Measurements from ENCODE around the gene ASIC3. TPM values are rescaled to one million over a fixed set of nuclear protein-coding genes. Genes with fewer than 3 reads are reported as not detected.

ASIC3 gene
- total and polyA plus RNA-seq, 2 of the 4 experiments (the other 2 are of a cell fraction): 0.74 TPM; not detected in 1

DNA sequence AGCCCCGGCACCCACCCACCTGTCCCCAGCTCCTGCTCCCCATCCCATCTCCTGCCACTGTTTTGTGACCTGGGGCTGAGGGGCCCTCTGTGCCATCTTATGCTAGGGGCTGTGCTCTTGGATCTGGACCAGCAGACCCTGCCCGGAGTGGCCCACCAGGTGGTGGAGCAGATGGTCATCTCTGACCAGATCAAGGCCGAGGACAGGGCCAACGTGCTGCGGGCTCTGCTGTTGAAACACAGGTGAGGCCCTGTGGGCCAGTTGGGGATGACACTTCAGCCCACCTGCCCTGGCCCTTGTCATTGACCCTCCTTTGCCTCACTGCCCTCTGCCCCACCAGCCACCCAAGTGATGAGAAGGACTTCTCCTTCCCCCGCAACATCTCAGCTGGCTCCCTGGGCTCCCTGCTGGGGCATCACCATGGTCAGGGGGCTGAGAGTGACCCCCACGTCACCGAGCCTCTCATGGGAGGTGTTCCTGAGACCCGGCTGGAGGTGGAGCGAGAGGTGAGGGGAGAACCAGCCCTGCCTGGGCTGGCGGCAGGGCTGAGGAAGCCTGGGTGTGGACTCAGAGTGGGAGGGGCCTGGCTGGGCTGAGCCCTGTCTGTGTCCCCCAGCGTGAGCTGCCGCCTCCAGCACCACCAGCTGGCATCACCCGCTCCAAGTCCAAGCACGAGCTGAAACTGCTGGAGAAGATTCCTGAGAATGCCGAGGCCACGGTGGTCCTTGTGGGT lies 21.7 kb downstream of the ASIC3 start:
- CTCF ChIA-PET: no interaction called here
- H2BK120ac ChIP-seq (ENCODE audit: low read depth, low read length): no peak overlapping the region

More for the DNA sequence above, 21.7 kb downstream of the ASIC3 start:
- no peak overlapping the region for H2BK5ac ChIP-seq (ENCODE audit: low read depth, low read length, poor library complexity, severe bottlenecking)
- BruUV-seq (replicated peaks): no TSS peak
- peaks cover 86% of the 10 kb centered on the region for H3K36me3 ChIP-seq (ENCODE audit: control insufficient read depth, insufficient read depth, low read length)
- no peak overlapping the region for H3K56ac ChIP-seq (ENCODE audit: extremely low read depth, insufficient read depth, low read length)
- H2AK9ac ChIP-seq (replicated peaks; ENCODE audit: low read depth, low read length, poor library complexity): peak overlapping the region; percentile 28
- intact Hi-C loops (cut with micrococcal nuclease) (no loop called here), in situ Hi-C loops (cut with MboI; ENCODE audit: low sequenced_read_pairs) (no loop called here), dilution Hi-C loops (cut with HindIII; ENCODE audit: low sequenced_read_pairs, unreplicated experiment) (no loop called here)
- no peak overlapping the region for H4K91ac ChIP-seq (ENCODE audit: insufficient read depth, low read depth, low read length)
- H2BK15ac ChIP-seq (ENCODE audit: low read depth, low read length): no peak overlapping the region
- no peak overlapping the region for H2AK5ac ChIP-seq (ENCODE audit: low read depth, low read length)
- no peak overlapping the region for H3K4ac ChIP-seq (ENCODE audit: low read depth, low read length)
- H3K4me1 ChIP-seq (ENCODE audit: control insufficient read depth, insufficient read depth, low read length): peaks cover 6% of the 10 kb centered on the region; the same call in 1 of the 2 replicates
- no peak overlapping the region for H3K23ac ChIP-seq (ENCODE audit: low read depth, low read length)
- H4K8ac ChIP-seq (ENCODE audit: low read depth in 2 of 2, low read length in 2 of 2): no peak overlapping the region
- no peak overlapping the region for H3K9ac ChIP-seq (ENCODE audit: low read depth, low read length)
- TF ChIP-seq MAZ (IDR thresholded peaks at IDR 0.05; ENCODE audit: borderline replicate concordance, low read depth, low read length): no peak
- TF ChIP-seq RFX5 (IDR thresholded peaks at IDR 0.05; ENCODE audit: low read depth, low read length): no peak
- no peak for TF ChIP-seq CEBPB (IDR thresholded peaks at IDR 0.05; ENCODE audit: low read depth, low read length)
- no peak for TF ChIP-seq RAD21 (IDR thresholded peaks at IDR 0.05; ENCODE audit: low read length)
- TF ChIP-seq, protein P1, sequence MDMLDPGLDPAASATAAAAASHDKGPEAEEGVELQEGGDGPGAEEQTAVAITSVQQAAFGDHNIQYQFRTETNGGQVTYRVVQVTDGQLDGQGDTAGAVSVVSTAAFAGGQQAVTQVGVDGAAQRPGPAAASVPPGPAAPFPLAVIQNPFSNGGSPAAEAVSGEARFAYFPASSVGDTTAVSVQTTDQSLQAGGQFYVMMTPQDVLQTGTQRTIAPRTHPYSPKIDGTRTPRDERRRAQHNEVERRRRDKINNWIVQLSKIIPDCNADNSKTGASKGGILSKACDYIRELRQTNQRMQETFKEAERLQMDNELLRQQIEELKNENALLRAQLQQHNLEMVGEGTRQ (IDR thresholded peaks at IDR 0.05; ENCODE audit: low read depth, low read length): no peak
- DNase-seq (no peak), ATAC-seq (ENCODE audit: low read depth) (no peak)
- H3K4me3 ChIP-seq (ENCODE audit: insufficient read depth, low read depth, low read length): no peak overlapping the region
- 0 out of 2 replicates have a peak, but pooled peaks cover 4% of the 10 kb centered on the region for H3K9me1 ChIP-seq (ENCODE audit: insufficient read depth, low read length)
- no peak overlapping the region for H3K18ac ChIP-seq (ENCODE audit: low read depth, low read length)
- H3K27ac ChIP-seq (ENCODE audit: insufficient read depth, low read length): no peak overlapping the region
- H4K5ac ChIP-seq (ENCODE audit: low read depth, low read length): no peak overlapping the region
- POLR2A ChIA-PET (ENCODE audit: unreplicated experiment): no interaction called here
- H3K14ac ChIP-seq (replicated peaks; ENCODE audit: low read depth, low read length): no peak overlapping the region
- H2AFZ ChIP-seq (replicated peaks; ENCODE audit: low read length, poor library complexity): no peak overlapping the region
- 81% methylated on average over 4 of the region's 17 CpGs; no CpG with 5 or more reads in 1 of the 2 experiments for WGBS, 2 experiments (ENCODE audit: extremely low coverage in 2 of 2, insufficient read length in 1 of 2)
- no peak overlapping the region for H2BK20ac ChIP-seq (ENCODE audit: low read depth, low read length)
- no peaks in the 10 kb centered on the region for H3K9me3 ChIP-seq (ENCODE audit: control insufficient read depth, insufficient read depth, low read length)
- peaks cover 9% of the 10 kb centered on the region for H4K20me1 ChIP-seq (ENCODE audit: insufficient read depth, low read length)
- no peaks in the 10 kb centered on the region for H3K27me3 ChIP-seq (ENCODE audit: control insufficient read depth, insufficient read depth, low read length)
- no peak overlapping the region for H3K4me2 ChIP-seq (ENCODE audit: low read depth, low read length)
- peaks cover 9 to 31% of the 10 kb centered on the region in 2 experiments for H3K79me1 ChIP-seq (ENCODE audit: low read depth in 1 of 2, low read length in 2 of 2)

Measured in IMR-90 (cell line).